ENCODE results near the gene HSD17B12. TPM values are rescaled to one million over a fixed set of nuclear protein-coding genes. Genes with fewer than 3 reads are reported as not detected.
"Not testable (repeated sequence)": the region's sequence is repeated elsewhere in the genome, so short reads cannot be mapped to it uniquely, and the experiment has no call there.

HSD17B12 gene
- total and polyA plus RNA-seq, 2 donors (not counting 3 experiments of a cell fraction or from before 2014, with no cell fraction given), result 41.5 to 96.5 TPM

DNA sequence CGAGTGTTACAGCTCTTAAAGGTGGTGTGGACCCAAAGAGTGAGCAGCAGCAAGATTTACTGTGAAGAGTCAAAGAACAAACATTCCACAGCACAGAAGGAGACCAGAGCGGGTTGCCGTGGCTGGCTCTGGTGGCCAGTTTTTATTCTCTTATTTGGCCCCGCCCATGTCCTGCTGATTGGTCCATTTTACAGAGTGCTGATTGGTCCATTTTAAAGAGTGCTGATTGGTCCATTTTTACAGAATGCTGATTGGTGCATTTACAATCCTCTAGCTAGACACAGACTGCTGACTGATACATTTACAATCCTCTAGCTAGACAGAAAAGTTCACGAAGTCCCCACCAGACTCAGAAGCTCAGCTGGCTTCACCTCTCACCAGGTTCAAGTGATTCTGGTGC lies 88.1 kb downstream of the HSD17B12 start:
- H3K9me3 ChIP-seq (replicated peaks; ENCODE audit: control insufficient read depth, insufficient read depth, low read length); DNase-seq (ENCODE audit: low read depth, low spot score); dilution Hi-C loops (cut with MboI; ENCODE audit: extremely low pct_ligation_motif_present, low sequenced_read_pairs); H3K9ac ChIP-seq (replicated peaks; ENCODE audit: extremely low read depth, insufficient read depth, low read length); H3K4me3 ChIP-seq (replicated peaks in 1 of 3; ENCODE audit: insufficient read depth in 1 of 3, low read depth in 1 of 3, low read length in 3 of 3); H3K79me2 ChIP-seq (ENCODE audit: control insufficient read depth, insufficient read depth, low read length); CTCF ChIA-PET; H3K4me2 ChIP-seq (ENCODE audit: insufficient read depth, low read length); H2AFZ ChIP-seq (ENCODE audit: low read depth, low read length); H3K36me3 ChIP-seq (ENCODE audit: control insufficient read depth in 2 of 2, extremely low read depth in 1 of 2, insufficient read depth in 2 of 2, low read length in 2 of 2); H3K27me3 ChIP-seq (ENCODE audit: control insufficient read depth in 2 of 2, insufficient read depth in 2 of 2, low read length in 2 of 2); H3K27ac ChIP-seq (ENCODE audit: insufficient read depth, low read depth, low read length); H3K9me1 ChIP-seq (replicated peaks; ENCODE audit: control insufficient read depth, extremely low read depth, insufficient read depth, low read length); H3K4me1 ChIP-seq (ENCODE audit: control insufficient read depth, extremely low read depth, insufficient read depth, low read length); BruUV-seq (replicated peaks); H4K20me1 ChIP-seq (replicated peaks; ENCODE audit: control insufficient read depth, extremely low read depth, insufficient read depth, low read length); POLR2A ChIA-PET; FAIRE-seq; intact Hi-C loops (cut with micrococcal nuclease): not testable (repeated sequence)

DNA sequence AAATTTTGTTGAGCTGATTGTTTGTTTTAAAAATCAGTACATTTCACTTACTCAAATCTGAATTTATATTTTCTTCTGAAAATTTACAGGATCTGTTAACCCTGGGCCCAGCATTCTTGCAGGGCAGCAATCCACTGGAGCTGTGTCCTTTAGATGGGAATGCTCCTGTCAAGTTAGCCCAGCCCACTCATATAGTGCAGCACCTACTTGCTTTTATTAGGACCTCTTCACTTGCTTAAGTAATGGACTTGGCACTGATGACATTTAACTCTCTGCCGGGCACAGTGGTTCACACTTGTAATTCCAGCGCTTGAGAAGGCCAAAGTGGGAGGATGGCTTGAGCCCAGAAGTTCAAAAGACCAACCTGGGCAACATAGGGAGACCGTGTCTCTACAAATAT lies 89.6 kb downstream of the HSD17B12 start:
- no peak for TF ChIP-seq EZH2 (IDR thresholded peaks at IDR 0.05; ENCODE audit: borderline replicate concordance, low read depth, low read length, severe bottlenecking)
- no peak for TF ChIP-seq FOS (IDR thresholded peaks at IDR 0.05; ENCODE audit: borderline replicate concordance, insufficient read depth, low read length)
- TF ChIP-seq, protein P1, sequence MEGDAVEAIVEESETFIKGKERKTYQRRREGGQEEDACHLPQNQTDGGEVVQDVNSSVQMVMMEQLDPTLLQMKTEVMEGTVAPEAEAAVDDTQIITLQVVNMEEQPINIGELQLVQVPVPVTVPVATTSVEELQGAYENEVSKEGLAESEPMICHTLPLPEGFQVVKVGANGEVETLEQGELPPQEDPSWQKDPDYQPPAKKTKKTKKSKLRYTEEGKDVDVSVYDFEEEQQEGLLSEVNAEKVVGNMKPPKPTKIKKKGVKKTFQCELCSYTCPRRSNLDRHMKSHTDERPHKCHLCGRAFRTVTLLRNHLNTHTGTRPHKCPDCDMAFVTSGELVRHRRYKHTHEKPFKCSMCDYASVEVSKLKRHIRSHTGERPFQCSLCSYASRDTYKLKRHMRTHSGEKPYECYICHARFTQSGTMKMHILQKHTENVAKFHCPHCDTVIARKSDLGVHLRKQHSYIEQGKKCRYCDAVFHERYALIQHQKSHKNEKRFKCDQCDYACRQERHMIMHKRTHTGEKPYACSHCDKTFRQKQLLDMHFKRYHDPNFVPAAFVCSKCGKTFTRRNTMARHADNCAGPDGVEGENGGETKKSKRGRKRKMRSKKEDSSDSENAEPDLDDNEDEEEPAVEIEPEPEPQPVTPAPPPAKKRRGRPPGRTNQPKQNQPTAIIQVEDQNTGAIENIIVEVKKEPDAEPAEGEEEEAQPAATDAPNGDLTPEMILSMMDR (IDR thresholded peaks at IDR 0.05; ENCODE audit: extremely low read depth in 1 of 2, insufficient read depth in 1 of 2, low read depth in 1 of 2, low read length in 2 of 2), result no peak
- TF ChIP-seq JUN (IDR thresholded peaks at IDR 0.05; ENCODE audit: borderline replicate concordance, insufficient read depth, insufficient read length, low read depth), result no peak
- no peak for TF ChIP-seq MYC (IDR thresholded peaks at IDR 0.05; ENCODE audit: low read depth, low read length)
- no peak for TF ChIP-seq GATA2 (IDR thresholded peaks at IDR 0.05; ENCODE audit: insufficient read depth, insufficient read length, low read depth, low read length)
- TF ChIP-seq POLR2A (IDR thresholded peaks at IDR 0.05; ENCODE audit: low read depth, low read length), result no peak
- no peak for TF ChIP-seq POLR2AphosphoS5 (IDR thresholded peaks at IDR 0.05; ENCODE audit: insufficient read depth, low read depth, low read length)
- TF ChIP-seq, protein P2, sequence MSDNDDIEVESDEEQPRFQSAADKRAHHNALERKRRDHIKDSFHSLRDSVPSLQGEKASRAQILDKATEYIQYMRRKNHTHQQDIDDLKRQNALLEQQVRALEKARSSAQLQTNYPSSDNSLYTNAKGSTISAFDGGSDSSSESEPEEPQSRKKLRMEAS (IDR thresholded peaks at IDR 0.05; ENCODE audit: insufficient read depth, insufficient read length), result no peak
- H3K4me3 ChIP-seq (replicated peaks in 1 of 3; ENCODE audit: insufficient read depth in 1 of 3, low read depth in 1 of 3, low read length in 3 of 3), result no peak overlapping the region
- DNase-seq (ENCODE audit: low read depth, low spot score) (no peak), FAIRE-seq (no peak)
- H4K20me1 ChIP-seq (replicated peaks; ENCODE audit: control insufficient read depth, extremely low read depth, insufficient read depth, low read length), result no peaks in the 10 kb centered on the region
- H3K27me3 ChIP-seq (ENCODE audit: control insufficient read depth in 2 of 2, insufficient read depth in 2 of 2, low read length in 2 of 2), result no peaks in the 10 kb centered on the region
- no peak overlapping the region for H2AFZ ChIP-seq (ENCODE audit: low read depth, low read length)
- peaks cover 5% of the 10 kb centered on the region for H3K79me2 ChIP-seq (ENCODE audit: control insufficient read depth, insufficient read depth, low read length)
- H3K36me3 ChIP-seq (ENCODE audit: control insufficient read depth in 2 of 2, extremely low read depth in 1 of 2, insufficient read depth in 2 of 2, low read length in 2 of 2), result peaks cover 0 to 2% of the 10 kb centered on the region in 2 experiments
- dilution Hi-C loops (cut with MboI; ENCODE audit: extremely low pct_ligation_motif_present, low sequenced_read_pairs), result no loop called here
- no peak overlapping the region for H3K9ac ChIP-seq (replicated peaks; ENCODE audit: extremely low read depth, insufficient read depth, low read length)
- POLR2A ChIA-PET, result no interaction called here
- no peak overlapping the region for H3K4me2 ChIP-seq (ENCODE audit: insufficient read depth, low read length)
- H3K27ac ChIP-seq (ENCODE audit: insufficient read depth, low read depth, low read length), result no peak overlapping the region
- H3K9me3 ChIP-seq (replicated peaks; ENCODE audit: control insufficient read depth, insufficient read depth, low read length), result no peaks in the 10 kb centered on the region
- H3K4me1 ChIP-seq (ENCODE audit: control insufficient read depth, extremely low read depth, insufficient read depth, low read length), result no peaks in the 10 kb centered on the region
- CTCF ChIA-PET, result no interaction called here
- intact Hi-C loops (cut with micrococcal nuclease), result no loop called here
- H3K9me1 ChIP-seq (replicated peaks; ENCODE audit: control insufficient read depth, extremely low read depth, insufficient read depth, low read length), result no peaks in the 10 kb centered on the region
- BruUV-seq (replicated peaks), result no TSS peak

Data from endothelial cell of umbilical vein (primary cell).